ENCODE data around the gene NTM. TPM values are rescaled to one million over a fixed set of nuclear protein-coding genes. Genes with fewer than 3 reads are reported as not detected.

Gene NTM
- total RNA-seq, 1 experiment from 2014 or later = not detected

DNA sequence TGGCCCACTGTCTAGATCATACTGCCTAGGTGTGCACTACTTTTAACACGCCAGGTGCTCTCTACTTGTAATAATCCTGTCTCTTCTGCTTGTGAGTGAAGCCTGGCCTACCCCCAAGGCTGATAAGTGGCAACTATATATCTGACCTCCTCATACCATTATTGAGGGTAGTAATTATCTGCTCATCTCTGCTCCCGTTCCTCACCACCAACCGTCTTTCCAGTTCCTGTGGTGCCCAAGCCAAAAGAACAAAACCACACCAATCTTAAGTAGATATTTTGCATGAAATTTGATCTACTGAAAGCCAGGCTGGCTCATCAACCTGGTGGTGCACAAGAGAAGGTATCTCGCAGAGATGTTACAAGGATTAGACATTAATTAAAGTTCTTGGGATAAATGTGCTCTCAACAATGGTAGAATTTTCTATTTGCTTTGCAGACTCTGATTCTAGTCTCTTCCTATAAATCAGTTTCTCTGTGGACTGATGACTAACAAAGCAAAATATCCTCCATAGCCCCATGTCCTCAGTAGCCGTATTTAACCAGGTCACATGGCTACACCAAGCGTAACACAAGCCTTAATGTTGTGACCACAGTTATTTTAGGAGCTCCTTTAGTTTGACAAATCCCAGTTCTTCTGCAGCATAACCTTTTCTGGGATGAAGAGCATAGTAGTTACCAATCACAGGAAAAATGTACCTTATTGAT, 267.2 kb downstream of the NTM start:
- Histone ChIP-seq H3K4me2 (ENCODE audit: low read length) (no peak overlapping the region), H4K20me1 (ENCODE audit: insufficient read depth) (no peaks in the 10 kb centered on the region), H3K27me3 (ENCODE audit: insufficient read depth, low read length) (no peaks in the 10 kb centered on the region), H3K4me3 (replicated peaks in 1 of 2; ENCODE audit: low read depth in 1 of 2, low read length in 2 of 2) (no peak overlapping the region), H3K79me2 (ENCODE audit: insufficient read depth, low read length) (no peaks in the 10 kb centered on the region), H3K9me3 (ENCODE audit: control insufficient read depth in 1 of 2, insufficient read depth in 1 of 2, low read depth in 1 of 2, low read length in 2 of 2) (no peaks in the 10 kb centered on the region; a peak in 1 of 4 replicates), H3K9ac (ENCODE audit: low read length) (no peak overlapping the region), H2AFZ (ENCODE audit: low read depth, low read length, poor library complexity, severe bottlenecking) (no peak overlapping the region), H3K4me1 (ENCODE audit: control insufficient read depth in 1 of 2, insufficient read depth in 2 of 2, low read length in 2 of 2) (no peaks in the 10 kb centered on the region), H3K36me3 (ENCODE audit: control insufficient read depth in 1 of 2, insufficient read depth in 2 of 2, low read length in 2 of 2) (no peaks in the 10 kb centered on the region), H3K27ac (ENCODE audit: low read depth, low read length) (no peak overlapping the region), H3K9me2 (ENCODE audit: insufficient read depth) (no peaks in the 10 kb centered on the region)
- ChIA-PET CTCF (no interaction called here), POLR2A (no interaction called here), RAD21 (ENCODE audit: low non-redundant PET in 1 of 2, low total read pairs in 2 of 2, uncharacterized antibody in 2 of 2, unreplicated experiment in 2 of 2) (no interaction called here)
- DNase-seq (ENCODE audit: low read depth, low spot score) (no peak), ATAC-seq (no peak)
- intact Hi-C loops (cut with micrococcal nuclease) = no loop called here
- TF ChIP-seq FOSL1 (IDR thresholded peaks at IDR 0.05; ENCODE audit: low read depth) (no peak), RAD21 (IDR thresholded peaks at IDR 0.05; ENCODE audit: low read depth) (no peak), SRF (IDR thresholded peaks at IDR 0.05; ENCODE audit: low read depth) (no peak), POLR2A (IDR thresholded peaks at IDR 0.05; ENCODE audit: borderline replicate concordance, extremely low read depth, insufficient read depth, insufficient read length) (no peak), ZFX (IDR thresholded peaks at IDR 0.05) (no peak), ATF3 (IDR thresholded peaks at IDR 0.05) (no peak), JUND (IDR thresholded peaks at IDR 0.05) (no peak), TCF7L2 (IDR thresholded peaks at IDR 0.05; ENCODE audit: borderline replicate concordance, extremely low read depth, insufficient read depth, insufficient read length) (no peak), SIN3A (IDR thresholded peaks at IDR 0.05; ENCODE audit: low read depth) (no peak), EZH2phosphoT487 (IDR thresholded peaks at IDR 0.05; ENCODE audit: borderline replicate concordance) (no peak), SP1 (IDR thresholded peaks at IDR 0.05; ENCODE audit: low read depth) (no peak), ELF1 (IDR thresholded peaks at IDR 0.05; ENCODE audit: borderline replicate concordance, low read depth) (no peak), EGR1 (IDR thresholded peaks at IDR 0.05; ENCODE audit: low read depth) (no peak)
- no TSS peak for BruUV-seq (replicated peaks)

GRCh38 chr11:131638889-131639288, 268.5 kb downstream of the NTM start:
- no peak overlapping the region for H3K4me3 ChIP-seq (replicated peaks in 1 of 2; ENCODE audit: low read depth in 1 of 2, low read length in 2 of 2)
- ChIA-PET CTCF (no interaction called here), POLR2A (no interaction called here), RAD21 (ENCODE audit: low non-redundant PET in 1 of 2, low total read pairs in 2 of 2, uncharacterized antibody in 2 of 2, unreplicated experiment in 2 of 2) (no interaction called here)
- DNase-seq (ENCODE audit: low read depth, low spot score) (no peak), ATAC-seq (no peak)
- H3K27me3 ChIP-seq (ENCODE audit: insufficient read depth, low read length) = no peaks in the 10 kb centered on the region
- no peak for TF ChIP-seq RAD21 (IDR thresholded peaks at IDR 0.05; ENCODE audit: low read depth)
- no peak for TF ChIP-seq CEBPB (IDR thresholded peaks at IDR 0.05; ENCODE audit: low read depth)
- H3K4me2 ChIP-seq (ENCODE audit: low read length) = no peak overlapping the region
- BruUV-seq (replicated peaks) = no TSS peak
- no peak overlapping the region for H3K27ac ChIP-seq (ENCODE audit: low read depth, low read length)
- no peak overlapping the region for H3K9ac ChIP-seq (ENCODE audit: low read length)
- peaks cover 0 to 3% of the 10 kb centered on the region in 2 experiments; a peak in 2 of 4 replicates for H3K9me3 ChIP-seq (ENCODE audit: control insufficient read depth in 1 of 2, insufficient read depth in 1 of 2, low read depth in 1 of 2, low read length in 2 of 2)
- H3K36me3 ChIP-seq (ENCODE audit: control insufficient read depth in 1 of 2, insufficient read depth in 2 of 2, low read length in 2 of 2) = no peaks in the 10 kb centered on the region
- intact Hi-C loops (cut with micrococcal nuclease) = no loop called here
- no peaks in the 10 kb centered on the region for H3K4me1 ChIP-seq (ENCODE audit: control insufficient read depth in 1 of 2, insufficient read depth in 2 of 2, low read length in 2 of 2)
- H2AFZ ChIP-seq (ENCODE audit: low read depth, low read length, poor library complexity, severe bottlenecking) = no peak overlapping the region
- H4K20me1 ChIP-seq (ENCODE audit: insufficient read depth) = no peaks in the 10 kb centered on the region
- no peaks in the 10 kb centered on the region for H3K79me2 ChIP-seq (ENCODE audit: insufficient read depth, low read length)
- H3K9me2 ChIP-seq (ENCODE audit: insufficient read depth) = no peaks in the 10 kb centered on the region

Data from HCT116 (cell line).